ENCODE measurements around the gene HDHD3. TPM values are rescaled to one million over a fixed set of nuclear protein-coding genes. Genes with fewer than 3 reads are reported as not detected.

Gene HDHD3
- total RNA-seq, 4 donors from 2014 or later = 37.1 to 67.7 (median 53.0) TPM

- intact Hi-C loops (cut with DNase I) = no loop called here
- no peak for DNase-seq
- Histone ChIP-seq H3K27me3 (no peaks in the 10 kb centered on the region), H3K9me3 (no peaks in the 10 kb centered on the region), H3K4me3 (replicated peaks in 1 of 3) (no peak overlapping the region), H3K27ac (no peak overlapping the region), H3K4me1 (no peaks in the 10 kb centered on the region), H3K36me3 (peaks cover 35 to 41% of the 10 kb centered on the region in 2 donors)
- TF ChIP-seq POLR2A (IDR thresholded peaks at IDR 0.05) (no peak), CTCF (IDR thresholded peaks at IDR 0.05) (no peak)
- 94 to 95% methylated on average over 14 to 15 of the region's 17 CpGs for WGBS, 2 donors
These were observed 13.6 kb upstream of the HDHD3 start for GRCh38 chr9:113390192-113390960.

- H3K27ac ChIP-seq = no peak overlapping the region
- H3K4me1 ChIP-seq = no peaks in the 10 kb centered on the region
- 94 to 96% methylated on average over 10 to 11 of the region's 11 CpGs for WGBS, 2 donors
- no peaks in the 10 kb centered on the region for H3K27me3 ChIP-seq
- no peaks in the 10 kb centered on the region for H3K9me3 ChIP-seq
- H3K4me3 ChIP-seq (replicated peaks in 1 of 3) = no peak overlapping the region
- DNase-seq = no peak
- intact Hi-C loops (cut with DNase I) = no loop called here
- no peak for TF ChIP-seq POLR2A (IDR thresholded peaks at IDR 0.05)
- TF ChIP-seq CTCF (IDR thresholded peaks at IDR 0.05) = no peak
- H3K36me3 ChIP-seq = peaks cover 35 to 41% of the 10 kb centered on the region in 2 donors
These were observed 12.7 kb upstream of the HDHD3 start for GRCh38 chr9:113389451-113389850.

DNA sequence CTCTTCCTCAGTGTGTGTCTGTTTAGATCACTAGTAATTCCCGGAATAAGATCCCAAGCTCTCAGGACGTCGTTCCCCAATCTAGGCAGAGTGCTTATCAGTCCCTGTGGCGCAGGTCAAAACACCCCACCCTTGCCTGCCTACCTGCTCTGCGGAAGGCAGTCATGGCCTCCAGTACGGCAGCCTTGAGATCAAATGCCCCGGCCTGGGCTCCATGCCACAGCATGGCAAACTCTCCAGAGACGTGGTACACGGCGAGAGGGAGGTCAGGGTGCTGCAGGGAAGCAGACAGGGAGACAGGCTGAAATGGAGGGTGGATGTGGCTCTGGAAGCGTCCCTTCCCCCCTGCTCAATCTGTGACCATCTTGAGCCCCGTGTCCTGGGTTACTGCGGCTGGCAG lies 12.0 kb upstream of the HDHD3 start:
- no peak for TF ChIP-seq POLR2A (IDR thresholded peaks at IDR 0.05)
- TF ChIP-seq CTCF (IDR thresholded peaks at IDR 0.05) = no peak
- no peaks in the 10 kb centered on the region for H3K4me1 ChIP-seq
- no peaks in the 10 kb centered on the region for H3K27me3 ChIP-seq
- H3K9me3 ChIP-seq = no peaks in the 10 kb centered on the region
- H3K4me3 ChIP-seq (replicated peaks in 1 of 3) = no peak overlapping the region
- no peak overlapping the region for H3K27ac ChIP-seq
- 96 to 100% methylated on average over 10 to 12 of the region's 13 CpGs for WGBS, 2 donors
- H3K36me3 ChIP-seq = peaks cover 35 to 41% of the 10 kb centered on the region in 2 donors
- DNase-seq = no peak
- intact Hi-C loops (cut with DNase I) = no loop called here

DNA sequence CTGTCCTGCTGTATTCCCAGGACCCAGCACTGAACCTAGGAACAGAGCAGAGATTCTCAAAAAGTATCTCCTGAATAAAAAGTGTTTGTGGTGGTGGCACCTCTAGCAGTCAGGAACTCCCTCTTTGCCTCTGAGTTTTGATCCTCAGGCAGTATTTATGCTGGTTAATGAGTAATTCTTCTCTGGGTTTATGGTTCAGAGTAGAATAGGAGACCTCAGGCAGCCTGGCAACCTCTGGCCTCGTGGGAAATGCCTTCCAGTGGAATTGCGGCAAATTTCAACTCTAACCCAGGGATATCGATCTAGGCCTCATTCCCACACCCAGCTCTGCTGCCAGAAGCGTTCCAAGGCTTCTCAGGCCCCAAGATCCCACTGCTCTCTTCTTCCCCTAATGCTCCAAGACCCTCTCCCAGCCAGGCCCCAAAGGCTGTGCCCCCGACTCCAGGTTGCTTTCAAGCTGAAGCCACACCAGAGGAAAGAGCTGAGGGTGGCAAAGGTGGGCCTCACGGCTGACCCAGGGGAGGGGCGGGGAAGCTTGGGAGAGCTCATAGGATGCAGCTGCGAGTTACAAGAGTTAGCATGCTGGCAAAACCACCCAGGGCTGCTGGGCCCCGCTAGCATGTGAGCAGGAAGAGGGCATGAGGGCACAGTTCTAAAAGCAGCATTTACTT lies 10.9 kb upstream of the HDHD3 start:
- Histone ChIP-seq H3K27ac (no peak overlapping the region), H3K4me3 (replicated peaks in 1 of 3) (no peak overlapping the region), H3K36me3 (peaks cover 35 to 41% of the 10 kb centered on the region in 2 donors), H3K9me3 (no peaks in the 10 kb centered on the region), H3K4me1 (no peaks in the 10 kb centered on the region), H3K27me3 (no peaks in the 10 kb centered on the region)
- DNase-seq = no peak
- WGBS, 2 donors = 84 to 91% methylated on average over 9 of the region's 9 CpGs
- no peak for TF ChIP-seq CTCF (IDR thresholded peaks at IDR 0.05)
- no peak for TF ChIP-seq POLR2A (IDR thresholded peaks at IDR 0.05)
- intact Hi-C loops (cut with DNase I) = no loop called here

Measured in thyroid gland (tissue), 4 donors.